ENCODE measurements around the gene NUMB.

Gene NUMB

DNA sequence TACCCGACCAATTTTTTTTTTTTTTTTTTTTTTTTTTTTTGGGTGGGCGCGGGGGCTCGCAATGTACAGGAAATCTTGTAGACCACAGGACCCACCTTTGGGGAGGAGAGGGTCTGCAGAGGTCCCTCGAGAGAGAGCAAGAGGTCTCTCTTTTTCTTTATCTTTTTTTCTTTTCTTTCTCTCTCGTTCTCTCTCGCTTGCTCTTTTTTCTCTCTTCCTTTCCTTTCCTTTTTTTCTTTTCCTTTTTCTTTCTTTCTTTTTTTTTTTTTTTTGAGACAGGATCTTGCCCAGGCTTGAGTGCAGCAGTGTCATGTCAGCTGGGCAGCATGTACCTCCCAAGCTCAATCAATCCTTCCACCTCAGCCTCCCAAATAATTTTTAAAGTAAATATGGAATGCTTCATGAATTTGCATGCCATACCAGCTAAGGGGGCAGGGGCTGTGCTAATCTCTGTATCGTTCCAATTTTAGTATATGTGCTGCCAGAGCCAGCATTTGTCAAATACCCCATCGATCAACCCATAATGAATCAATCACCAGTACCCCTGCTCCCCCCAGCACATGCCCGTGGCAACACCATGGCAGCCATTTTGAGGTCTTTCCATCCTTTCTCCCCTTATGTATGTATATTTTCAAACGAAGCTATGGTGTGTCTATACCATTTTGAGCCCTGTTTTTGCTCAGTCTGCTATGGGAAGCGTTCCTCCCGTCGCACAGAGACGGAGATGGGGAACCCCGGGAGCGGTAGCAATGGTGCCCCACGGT is 211.8 kb downstream of the NUMB start:
- no peak for DNase-seq

- no peak for DNase-seq
These were observed 212.6 kb downstream of the NUMB start for GRCh38 chr14:73245480-73246325.

GRCh38 chr14:73244541-73245290 is 213.6 kb downstream of the NUMB start:
- no peak for DNase-seq

DNA sequence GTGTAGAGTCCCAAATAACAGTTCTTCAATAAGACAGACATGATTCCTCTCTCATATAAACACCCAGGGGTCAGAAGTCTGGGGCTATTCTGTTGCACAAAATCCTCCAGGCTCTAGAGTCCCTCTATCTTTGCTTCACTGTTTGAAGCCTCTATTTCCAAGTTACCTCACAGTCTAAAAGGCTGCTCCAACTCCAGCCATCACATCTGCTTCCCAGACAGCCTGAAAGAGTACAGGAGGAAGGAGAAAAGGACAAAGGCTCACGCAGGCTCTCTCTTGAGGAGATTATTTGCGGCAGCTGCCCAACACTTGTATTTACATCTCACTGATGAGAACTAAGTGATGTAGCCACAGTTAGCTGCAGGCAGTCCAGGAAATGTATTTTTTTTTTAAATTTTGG is 214.6 kb downstream of the NUMB start:
- no peak for DNase-seq

DNA sequence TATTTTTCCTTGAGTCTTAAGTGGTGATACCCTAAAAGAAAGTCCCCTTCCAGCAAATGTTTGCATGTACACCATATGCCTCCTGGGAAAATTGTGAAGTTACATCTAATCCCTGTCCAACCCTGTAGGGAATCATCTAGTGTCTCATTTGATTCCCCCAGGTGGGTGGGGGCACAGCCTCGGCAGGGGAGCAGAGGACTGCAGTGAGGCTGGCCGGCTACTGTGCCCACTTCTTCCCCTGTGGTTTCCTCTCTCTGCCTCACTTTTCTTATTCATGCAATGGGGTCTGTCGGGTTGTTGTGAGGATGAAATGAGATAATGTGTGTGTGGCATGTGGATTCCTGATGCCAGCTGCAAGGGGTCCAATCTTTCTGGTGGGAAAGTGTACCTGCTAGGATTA is 215.0 kb downstream of the NUMB start:
- DNase-seq, result no peak

GRCh38 chr14:73242357-73242901 is 215.9 kb downstream of the NUMB start:
- peak in 22 of 51 donors; percentile 9 to 73 (median 36) for DNase-seq

GRCh38 chr14:73241481-73242165 is 216.7 kb downstream of the NUMB start:
- peak in 1 of 51 donors; percentile 3 for DNase-seq

- DNase-seq, result peak in 8 of 51 donors; percentile 11 to 41 (median 22)
These were observed 217.4 kb downstream of the NUMB start for GRCh38 chr14:73240816-73241480.

- peak in 28 of 51 donors; percentile 9 to 59 (median 36) for DNase-seq
These were observed 218.7 kb downstream of the NUMB start for GRCh38 chr14:73239393-73240241.

DNA sequence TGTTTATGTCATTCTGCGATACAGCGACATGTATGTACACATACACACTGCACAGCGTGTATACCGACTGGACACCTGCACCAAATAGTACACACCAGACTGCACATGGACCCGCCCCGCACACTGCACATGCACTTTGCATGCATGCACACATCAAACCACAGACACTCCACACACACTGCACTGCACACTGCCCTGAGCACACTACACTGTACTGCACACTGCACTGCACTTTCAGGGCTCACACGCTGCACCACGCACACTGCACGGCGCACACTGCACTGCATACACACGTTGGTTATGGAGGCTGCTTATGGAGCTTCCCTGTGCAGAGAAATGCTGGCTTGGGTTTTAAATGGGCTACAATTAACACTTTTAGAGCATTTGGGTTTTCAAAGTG is 219.4 kb downstream of the NUMB start:
- DNase-seq, result no peak

- no peak for DNase-seq
These were observed 219.9 kb downstream of the NUMB start for GRCh38 chr14:73238424-73238852.

DNA sequence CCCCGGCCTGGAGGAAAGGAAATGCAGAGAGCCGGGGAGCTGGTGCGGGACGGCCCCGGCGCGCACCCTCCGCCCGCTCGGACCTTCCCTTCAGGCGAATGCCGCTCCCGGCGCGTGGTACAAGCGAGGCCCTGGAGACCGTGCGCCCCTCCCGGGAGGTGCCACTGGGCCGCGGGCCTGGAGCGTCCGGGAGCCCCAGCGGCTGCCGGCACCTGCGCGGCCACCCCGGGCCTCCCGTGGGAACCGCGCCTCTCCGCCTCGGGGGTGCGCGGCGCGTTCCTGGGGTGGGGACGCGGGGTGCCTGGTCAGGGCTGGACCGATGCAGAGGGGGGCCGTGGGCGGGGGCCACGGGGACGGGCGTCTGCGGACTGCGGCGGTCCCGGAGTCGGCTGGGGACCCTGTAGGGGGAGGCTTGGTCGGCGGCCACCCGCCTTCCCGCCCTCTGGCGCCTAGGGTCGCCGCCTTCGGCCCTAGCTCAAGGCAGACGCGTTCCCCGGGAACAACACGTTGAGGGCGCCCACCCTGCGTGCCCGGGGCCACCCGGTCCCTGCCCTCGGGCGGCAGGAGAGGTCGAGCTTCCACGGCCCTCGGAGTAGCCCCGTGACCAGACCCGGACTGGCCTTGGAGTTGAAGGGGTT is 220.4 kb downstream of the NUMB start:
- no peak for DNase-seq

- DNase-seq, result peak in 3 of 51 donors; percentile 22 to 51 (median 32)
These were observed 221.0 kb downstream of the NUMB start, which contains the start of gene PAPLN for GRCh38 chr14:73237219-73237785. TSS of gene PAPLN (plus strand) at chr14:73237506. CDS start at chr14:73239779, 2,273 bp downstream.

- no peak for DNase-seq
These were observed 221.6 kb downstream of the NUMB start for GRCh38 chr14:73236752-73237218.

DNA sequence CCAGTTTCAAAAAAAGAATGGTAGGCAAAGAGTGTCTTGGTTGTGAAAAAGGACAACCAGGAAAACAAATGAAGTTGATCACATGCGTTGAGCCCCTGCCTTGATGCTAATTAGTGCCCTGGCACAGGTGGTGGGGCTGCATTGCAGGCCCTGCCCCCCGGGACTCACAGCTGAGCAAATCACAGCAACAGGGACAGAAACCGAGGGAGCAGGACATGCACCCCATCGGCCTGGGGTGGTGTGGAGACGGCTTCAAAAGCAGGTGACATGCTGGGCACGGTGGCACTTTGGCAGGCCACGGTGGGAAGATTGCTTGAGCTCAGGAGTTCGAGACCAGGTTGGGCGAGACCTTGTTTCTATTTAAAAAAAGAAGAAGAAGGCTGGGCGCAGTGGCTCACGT is 222.2 kb downstream of the NUMB start:
- DNase-seq, result no peak

DNA sequence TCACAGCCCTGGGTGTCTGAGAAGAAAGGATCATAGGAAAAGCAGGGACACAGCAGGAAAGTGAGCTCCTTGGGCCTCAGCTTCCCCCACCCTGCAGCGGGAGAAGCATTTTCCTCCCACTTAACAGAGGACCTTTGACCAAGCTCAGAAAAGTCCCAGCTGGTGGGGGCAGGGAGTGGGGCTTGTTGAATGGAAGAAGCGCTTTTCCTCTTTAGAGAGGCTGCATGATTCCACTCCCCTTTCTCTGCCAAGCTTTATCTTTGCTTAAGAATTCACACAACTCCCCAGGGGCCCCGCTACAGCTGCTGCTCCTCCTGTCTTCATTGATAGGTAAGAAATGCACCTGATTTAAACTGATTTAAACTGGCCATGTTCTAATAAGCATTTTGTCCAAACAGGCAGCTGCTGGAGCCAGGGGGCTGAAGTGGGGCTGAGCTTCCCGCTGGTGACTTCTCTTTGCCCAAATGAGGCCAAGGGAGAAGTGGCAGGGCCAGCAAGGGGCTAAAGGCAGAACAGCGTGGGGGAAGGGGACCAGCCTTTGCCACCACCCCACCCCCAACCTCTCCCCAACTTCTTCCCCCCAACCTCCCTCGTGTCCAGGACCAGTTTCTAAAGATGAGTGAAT is 222.7 kb downstream of the NUMB start:
- no peak for DNase-seq

DNA sequence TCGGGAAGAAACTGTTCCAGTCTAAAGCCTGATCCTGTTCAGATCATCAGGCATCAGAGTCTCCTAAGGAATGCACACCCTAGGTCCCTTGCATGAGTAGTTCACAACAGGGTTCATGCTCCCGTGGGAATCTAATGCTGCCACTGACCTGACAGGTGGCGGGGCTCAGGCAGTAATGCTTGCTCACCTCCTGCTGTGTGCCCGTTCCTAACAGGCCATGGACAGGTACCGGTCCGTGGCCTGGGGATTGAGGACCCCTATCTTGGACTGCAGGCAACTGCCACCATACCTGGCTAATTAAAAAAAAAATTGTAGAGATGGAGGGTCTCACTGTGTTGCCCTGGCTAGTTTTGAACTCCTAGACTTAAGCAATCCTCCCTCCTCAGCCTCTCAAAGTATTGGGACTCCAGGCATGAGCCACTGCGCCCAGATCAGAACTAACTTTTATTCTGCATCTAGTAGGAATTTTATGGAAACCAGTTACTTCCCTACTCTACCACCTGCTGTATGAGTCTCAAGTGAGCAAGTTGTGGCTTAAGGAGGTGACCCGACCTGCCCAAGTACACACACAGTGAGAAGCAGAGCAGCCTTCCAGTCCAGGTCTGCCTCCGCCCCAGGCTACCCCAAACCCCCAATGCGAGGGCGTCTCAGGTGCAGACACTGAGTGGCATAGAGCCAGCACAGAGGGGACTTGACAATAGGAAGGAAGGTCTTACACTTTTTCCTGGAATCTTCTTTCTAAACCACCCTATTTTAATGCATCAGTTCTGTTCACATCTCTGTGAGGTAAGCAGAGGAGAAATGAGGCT is 223.6 kb downstream of the NUMB start:
- DNase-seq, result no peak

All from hypothalamus (tissue), 51 donors.